OCI-LY7 (cell line): ENCODE measurements around the gene MON2.
"Not testable (repeated sequence)": the region's sequence is repeated elsewhere in the genome, so short reads cannot be mapped to it uniquely, and the experiment has no call there.

Source experiments
- CTCF ChIP-seq: fragments of 200-600 bp; sonication (generic); conservative IDR thresholded peaks from 2 replicates; pipeline ENCODE4 v1.5.1; 2014; ENCODE audit warnings: mild to moderate bottlenecking, antibody characterized with exemption, low read length, moderate library complexity, mixed read lengths
- EZH2phosphoT487 ChIP-seq: fragments of 200-600 bp; sonication (generic); IDR thresholded peaks from 2 replicates; pipeline ENCODE4 v1.6.1; 2018; ENCODE audit warnings: low read depth, borderline replicate concordance, mild to moderate bottlenecking, mixed run types, antibody characterized with exemption, low read length, moderate library complexity, mixed read lengths

- not testable (repeated sequence) for TF ChIP-seq CTCF, EZH2phosphoT487
Measured at GRCh38 chr12:62514080-62514479, 47.5 kb downstream of the MON2 start.
